Omental fat pad (tissue), 4 donors: ENCODE results near the gene ALDH5A1. TPM values are rescaled to one million over a fixed set of nuclear protein-coding genes. Genes with fewer than 3 reads are reported as not detected.
A peak's percentile ranks its signal among the peaks of the same experiment; 100 is the strongest.

Experiments used
- ATAC-seq: fragments of 150-250 bp; one replicate; pipeline ENCODE4 v1.9.1; 2016; ENCODE audit warnings: mild to moderate bottlenecking, moderate library complexity; ENCODE audit not compliant: low FRiP score
- DNase-seq: peaks from one replicate; pipeline ENCODE4 v3.0.0-alpha.2; 2019; ENCODE audit warnings: low spot score
- total RNA-seq, 4 donors: library from RNA; depleted of rRNA; stranded (reverse); fragments of >200 nt; gene quantifications; one replicate each; pipeline ENCODE4 v1.1.0, GENCODE V29; 2016
- TF ChIP-seq, protein P1 (sequence below), 3 donors: fragments of 450-650 bp; IDR thresholded peaks; one replicate each; pipeline ENCODE4 v1.5.1; 2016 to 2017; ENCODE audit warnings: antibody characterized with exemption in 3 of 3, mild to moderate bottlenecking in 3 of 3, moderate library complexity in 2 of 3

Gene ALDH5A1
- total RNA-seq, 4 donors from 2014 or later: 3.8 to 6.1 (median 4.9) TPM

DNA sequence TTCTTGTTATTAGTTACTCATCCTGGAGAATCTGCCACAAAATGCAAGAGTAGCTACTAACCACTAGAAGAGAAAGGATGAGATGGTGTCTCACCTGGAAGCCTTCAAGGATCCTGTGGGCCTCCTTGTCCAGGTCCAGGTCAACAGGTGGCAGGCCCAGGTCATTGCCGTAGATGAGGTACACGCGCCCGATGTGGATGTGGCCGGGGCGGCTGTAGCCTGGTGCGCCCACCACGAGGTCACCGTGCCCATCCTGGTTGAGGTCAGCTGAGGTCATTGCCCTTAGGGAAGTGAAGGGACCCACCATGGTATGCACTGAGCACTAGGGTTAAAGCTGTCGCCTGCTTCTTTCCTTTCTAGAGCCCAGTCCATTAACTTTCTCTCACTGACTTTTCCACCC, 40.8 kb upstream of the ALDH5A1 start:
- TF ChIP-seq, protein P1, sequence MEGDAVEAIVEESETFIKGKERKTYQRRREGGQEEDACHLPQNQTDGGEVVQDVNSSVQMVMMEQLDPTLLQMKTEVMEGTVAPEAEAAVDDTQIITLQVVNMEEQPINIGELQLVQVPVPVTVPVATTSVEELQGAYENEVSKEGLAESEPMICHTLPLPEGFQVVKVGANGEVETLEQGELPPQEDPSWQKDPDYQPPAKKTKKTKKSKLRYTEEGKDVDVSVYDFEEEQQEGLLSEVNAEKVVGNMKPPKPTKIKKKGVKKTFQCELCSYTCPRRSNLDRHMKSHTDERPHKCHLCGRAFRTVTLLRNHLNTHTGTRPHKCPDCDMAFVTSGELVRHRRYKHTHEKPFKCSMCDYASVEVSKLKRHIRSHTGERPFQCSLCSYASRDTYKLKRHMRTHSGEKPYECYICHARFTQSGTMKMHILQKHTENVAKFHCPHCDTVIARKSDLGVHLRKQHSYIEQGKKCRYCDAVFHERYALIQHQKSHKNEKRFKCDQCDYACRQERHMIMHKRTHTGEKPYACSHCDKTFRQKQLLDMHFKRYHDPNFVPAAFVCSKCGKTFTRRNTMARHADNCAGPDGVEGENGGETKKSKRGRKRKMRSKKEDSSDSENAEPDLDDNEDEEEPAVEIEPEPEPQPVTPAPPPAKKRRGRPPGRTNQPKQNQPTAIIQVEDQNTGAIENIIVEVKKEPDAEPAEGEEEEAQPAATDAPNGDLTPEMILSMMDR (IDR thresholded peaks at IDR 0.05): no peak
- ATAC-seq (no peak), DNase-seq (no peak)

DNA sequence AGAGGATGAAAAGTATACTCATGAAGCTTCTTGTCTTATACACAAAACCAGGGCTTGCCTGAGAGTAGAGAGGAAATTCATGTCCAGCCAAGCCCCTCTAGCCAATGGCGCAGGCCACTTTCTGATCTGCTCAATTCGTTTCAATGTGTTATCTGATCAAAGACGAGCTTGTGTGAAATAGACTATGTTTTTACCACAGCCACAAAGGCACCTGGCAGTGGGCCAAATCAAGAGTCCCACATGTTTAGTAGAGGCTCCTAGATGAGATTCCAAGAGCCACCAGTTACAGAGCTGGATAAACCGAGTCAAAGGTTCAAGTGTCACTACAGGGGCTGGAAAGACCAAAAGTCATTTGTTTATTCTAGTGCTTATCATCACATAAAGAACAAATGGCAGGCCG, 40.3 kb upstream of the ALDH5A1 start:
- DNase-seq: no peak
- no peak for ATAC-seq
- TF ChIP-seq, protein P1 (IDR thresholded peaks at IDR 0.05): no peak

- DNase-seq (no peak), ATAC-seq (no peak)
- TF ChIP-seq, protein P1 (IDR thresholded peaks at IDR 0.05): no peak
These were observed 39.7 kb upstream of the ALDH5A1 start for GRCh38 chr6:24455061-24455460.

DNA sequence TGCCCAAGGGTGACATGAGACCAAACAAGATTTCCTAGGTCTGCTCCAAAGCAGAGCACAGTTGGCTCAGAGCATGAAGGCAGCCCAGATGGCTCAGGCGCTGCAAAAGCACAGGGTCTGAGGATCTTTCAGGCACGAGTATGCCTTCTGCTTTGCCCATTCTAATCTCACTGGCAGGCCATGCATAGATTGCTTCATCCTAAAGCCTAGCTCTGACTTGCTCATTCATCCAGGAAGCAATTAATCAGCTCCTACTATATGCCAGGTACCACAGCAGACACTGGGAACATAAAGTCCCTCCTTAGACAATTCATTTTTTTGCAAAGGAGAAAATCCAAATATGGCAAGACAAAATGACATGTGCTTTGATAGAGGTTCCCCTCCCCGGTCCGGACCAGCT, 36.6 kb upstream of the ALDH5A1 start:
- TF ChIP-seq, protein P1 (IDR thresholded peaks at IDR 0.05): no peak
- DNase-seq: no peak
- ATAC-seq: no peak

DNA sequence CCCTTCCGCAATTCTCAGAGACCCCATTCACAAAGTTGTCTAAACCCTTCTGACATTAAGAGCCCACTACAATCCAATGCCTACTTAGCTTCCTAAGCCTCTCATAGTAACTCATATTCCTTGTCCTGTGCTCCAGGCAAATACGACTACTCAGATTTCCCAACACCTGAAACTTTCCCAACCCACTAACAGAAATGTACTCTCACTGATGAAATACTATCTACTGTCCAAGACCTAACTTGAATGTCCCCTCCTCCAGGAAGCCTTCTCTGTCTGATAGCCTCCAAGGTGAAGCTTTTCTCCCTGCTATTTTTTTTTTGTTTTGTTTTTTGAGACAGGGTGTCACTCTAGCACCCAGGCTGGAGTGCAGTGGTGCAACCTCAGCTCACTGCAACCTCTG, 35.8 kb upstream of the ALDH5A1 start:
- ATAC-seq: no peak
- TF ChIP-seq, protein P1 (IDR thresholded peaks at IDR 0.05): no peak

DNA sequence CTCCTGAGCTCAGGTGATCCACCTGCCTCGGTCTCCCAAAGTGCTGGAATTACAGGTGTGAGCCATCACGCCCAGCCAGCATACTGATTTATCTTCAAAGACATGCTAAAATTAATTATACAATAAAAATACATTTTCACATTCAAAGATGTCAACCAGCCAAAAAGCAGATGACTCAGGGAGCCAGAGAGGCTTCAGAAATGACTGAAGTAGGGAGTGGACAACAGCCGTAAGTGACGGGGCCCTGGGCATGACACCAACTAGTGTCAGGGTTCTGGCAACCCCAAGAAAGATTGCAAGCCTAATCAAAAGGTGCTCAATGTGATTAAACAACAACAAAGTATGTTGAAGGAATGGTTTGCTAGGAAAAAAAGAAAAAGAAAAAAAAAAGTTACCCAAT, 33.8 kb upstream of the ALDH5A1 start:
- TF ChIP-seq, protein P1 (IDR thresholded peaks at IDR 0.05): no peak
- ATAC-seq (peak; percentile 57), DNase-seq (no peak)

More for the DNA sequence above, 35.8 kb upstream of the ALDH5A1 start:
- DNase-seq: no peak

DNA sequence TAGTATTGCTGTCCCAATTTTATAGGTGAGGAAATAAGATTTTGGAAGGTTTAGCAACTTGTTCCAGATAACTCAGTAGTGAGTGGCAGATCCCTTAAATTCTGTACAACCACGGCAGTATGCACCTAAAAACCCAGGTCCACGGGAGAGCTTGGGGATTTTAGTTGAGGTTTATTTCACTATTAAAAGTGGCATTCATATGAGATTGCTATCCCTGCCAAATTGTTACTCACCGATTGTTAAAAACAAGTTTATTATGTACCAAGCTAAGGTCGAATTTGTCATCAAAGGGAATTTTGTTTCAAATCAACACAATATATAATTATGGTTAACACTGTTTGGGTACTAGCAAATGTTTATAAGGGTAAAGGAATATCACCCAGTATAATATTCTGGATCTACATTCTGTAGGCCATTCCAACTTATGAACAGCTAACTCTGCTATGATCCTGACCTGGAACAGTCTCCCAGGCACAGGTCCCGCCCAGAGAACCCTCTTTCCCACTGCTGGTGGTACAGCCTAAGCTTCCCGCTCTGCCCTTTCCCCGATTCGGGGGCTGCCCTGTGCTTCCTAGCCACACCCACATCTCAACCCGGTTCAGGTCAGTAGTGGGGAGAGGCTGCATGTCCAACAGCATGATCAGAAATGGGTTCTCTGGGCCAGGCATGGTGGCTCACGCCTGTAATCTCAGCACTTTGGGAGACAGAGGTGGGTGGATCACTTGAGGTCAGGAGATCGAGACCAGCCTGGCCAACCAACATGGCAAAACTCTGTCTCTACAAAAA, 30.3 kb upstream of the ALDH5A1 start:
- TF ChIP-seq, protein P1 (IDR thresholded peaks at IDR 0.05): no peak
- no peak for DNase-seq
- no peak for ATAC-seq
